Fibroblast of lung (primary cell): ENCODE results near the gene CCDC192. TPM values are rescaled to one million over a fixed set of nuclear protein-coding genes. Genes with fewer than 3 reads are reported as not detected.

Experiments
- DNase-seq, 2 donors: peaks; one replicate each; pipeline versions ENCODE4 v3.0.0 to v3.0.0-alpha.2; 2010; ENCODE audit warnings: low read depth in 2 of 2
- H2AFZ ChIP-seq: 2 replicates; pipeline ENCODE4 v1.5.1; 2012; ENCODE audit warnings: low read length, control low read depth, inconsistent platforms
- H3K27ac ChIP-seq: 2 replicates; pipeline ENCODE4 v1.5.1; 2011; ENCODE audit warnings: low read length, control low read depth; ENCODE audit not compliant: insufficient read depth
- H3K27me3 ChIP-seq: 2 replicates; pipeline ENCODE4 v1.5.1; 2011; ENCODE audit warnings: mild to moderate bottlenecking, low read length; ENCODE audit not compliant: control insufficient read depth, insufficient read depth
- H3K36me3 ChIP-seq: 2 replicates; pipeline ENCODE4 v1.5.1; 2011; ENCODE audit warnings: low read length; ENCODE audit not compliant: control insufficient read depth, insufficient read depth
- H3K4me1 ChIP-seq: 2 replicates; pipeline ENCODE4 v1.5.1; 2011; ENCODE audit warnings: low read length; ENCODE audit not compliant: control insufficient read depth, insufficient read depth; ENCODE audit errors: extremely low read depth
- H3K4me2 ChIP-seq: 2 replicates; pipeline ENCODE4 v1.5.1; 2011; ENCODE audit warnings: low read length, control low read depth; ENCODE audit not compliant: insufficient read depth; ENCODE audit errors: extremely low read depth
- H3K4me3 ChIP-seq, 4 experiments: fragments of 200-600 bp in 1 of 4; sonication (generic) in 1 of 4; replicated peaks in 1 of 4; 2 replicates each; pipeline ENCODE4 v1.5.1; 2011 to 2016; ENCODE audit warnings: low read length in 4 of 4, low read depth in 3 of 4, mild to moderate bottlenecking in 3 of 4, control low read depth in 2 of 4, inconsistent platforms in 1 of 4, mixed read lengths in 1 of 4; ENCODE audit not compliant: insufficient read depth in 1 of 4; ENCODE audit errors: control extremely low read depth in 1 of 4
- H3K79me2 ChIP-seq: 2 replicates; pipeline ENCODE4 v1.5.1; 2012; ENCODE audit warnings: mild to moderate bottlenecking, low read length, inconsistent platforms; ENCODE audit not compliant: control insufficient read depth, insufficient read depth
- H3K9ac ChIP-seq: 2 replicates; pipeline ENCODE4 v1.5.1; 2011; ENCODE audit warnings: mild to moderate bottlenecking, low read length, control low read depth; ENCODE audit not compliant: insufficient read depth
- H3K9me3 ChIP-seq: 2 replicates; pipeline ENCODE4 v1.5.1; 2012; ENCODE audit warnings: low read depth, low read length; ENCODE audit not compliant: control insufficient read depth, insufficient read depth
- H4K20me1 ChIP-seq: 2 replicates; pipeline ENCODE4 v1.5.1; 2011; ENCODE audit warnings: low read length; ENCODE audit not compliant: control insufficient read depth, insufficient read depth; ENCODE audit errors: extremely low read depth
- CTCF ChIP-seq, 2 donors: IDR thresholded peaks in 1 of 2; conservative IDR thresholded peaks in 1 of 2; 1 replicate in 1 of 2; 2 replicates in 1 of 2; pipeline ENCODE4 v1.5.1; 2011 to 2012; ENCODE audit warnings: low read length in 2 of 2, control low read depth in 1 of 2, inconsistent platforms in 1 of 2, low read depth in 1 of 2, mild to moderate bottlenecking in 1 of 2
- EZH2 ChIP-seq: IDR thresholded peaks from 2 replicates; pipeline ENCODE4 v1.5.1; 2012; ENCODE audit warnings: low read length, control low read depth, mild to moderate bottlenecking; ENCODE audit errors: missing control alignments
- polyA plus RNA-seq, 2 donors: library from polyadenylated mRNA; depleted of rRNA in 1 of 2; stranded (reverse) in 1 of 2; unstranded in 1 of 2; fragments of >200 nt; gene quantifications; 2 replicates each; pipeline ENCODE4 v1.2.1, GENCODE V29; 2011 to 2012; ENCODE audit warnings: missing spikeins in 1 of 2
- total RNA-seq: library from RNA; depleted of rRNA; stranded (reverse); fragments of >200 nt; gene quantifications from 2 replicates; pipeline ENCODE4 v1.2.1, GENCODE V29; 2014

The CCDC192 gene
- total and polyA plus RNA-seq, 2 donors (not counting 1 experiment from before 2014, with no cell fraction given): not detected

- Histone ChIP-seq H4K20me1 (no peaks in the 10 kb centered on the region), H3K9ac (no peak overlapping the region), H3K4me3 (no peak overlapping the region), H3K27me3 (no peaks in the 10 kb centered on the region), H3K27ac (no peak overlapping the region), H3K9me3 (no peaks in the 10 kb centered on the region), H2AFZ (no peak overlapping the region), H3K4me1 (peaks cover 4% of the 10 kb centered on the region), H3K4me2 (no peak overlapping the region), H3K79me2 (no peaks in the 10 kb centered on the region), H3K36me3 (no peaks in the 10 kb centered on the region)
- no peak for DNase-seq
- no peak for TF ChIP-seq CTCF (conservative IDR thresholded peaks at IDR 0.05 in 1 of 2, IDR thresholded peaks at IDR 0.05 in 1 of 2; ENCODE audit: low read depth in 1 of 2, low read length in 2 of 2)
- no peak for TF ChIP-seq EZH2
These were observed 258.0 kb downstream of the CCDC192 start for GRCh38 chr5:127961006-127961762.

GRCh38 chr5:127961763-127962145, 258.6 kb downstream of the CCDC192 start:
- no peak overlapping the region for H3K9ac ChIP-seq
- no peaks in the 10 kb centered on the region for H3K36me3 ChIP-seq

GRCh38 chr5:127962491-127962890, 259.3 kb downstream of the CCDC192 start:
- DNase-seq: no peak
- no peak overlapping the region for H2AFZ ChIP-seq
- no peak overlapping the region for H3K4me3 ChIP-seq
- H3K27me3 ChIP-seq: no peaks in the 10 kb centered on the region
- H3K4me1 ChIP-seq: peaks cover 4% of the 10 kb centered on the region
- H3K79me2 ChIP-seq: no peaks in the 10 kb centered on the region
- no peak for TF ChIP-seq CTCF (conservative IDR thresholded peaks at IDR 0.05 in 1 of 2, IDR thresholded peaks at IDR 0.05 in 1 of 2; ENCODE audit: low read depth in 1 of 2, low read length in 2 of 2)
- no peaks in the 10 kb centered on the region for H3K9me3 ChIP-seq
- H3K27ac ChIP-seq: no peak overlapping the region
- H3K36me3 ChIP-seq: no peaks in the 10 kb centered on the region
- no peaks in the 10 kb centered on the region for H4K20me1 ChIP-seq
- no peak overlapping the region for H3K4me2 ChIP-seq
- no peak overlapping the region for H3K9ac ChIP-seq

More at GRCh38 chr5:127961763-127962145, 258.6 kb downstream of the CCDC192 start:
- Histone ChIP-seq H3K4me3 (no peak overlapping the region), H4K20me1 (no peaks in the 10 kb centered on the region), H2AFZ (no peak overlapping the region), H3K79me2 (no peaks in the 10 kb centered on the region), H3K9me3 (no peaks in the 10 kb centered on the region), H3K27me3 (no peaks in the 10 kb centered on the region), H3K4me2 (no peak overlapping the region), H3K4me1 (peaks cover 4% of the 10 kb centered on the region), H3K27ac (no peak overlapping the region)
- DNase-seq: no peak
- no peak for TF ChIP-seq CTCF (conservative IDR thresholded peaks at IDR 0.05 in 1 of 2, IDR thresholded peaks at IDR 0.05 in 1 of 2; ENCODE audit: low read depth in 1 of 2, low read length in 2 of 2)
- no peak for TF ChIP-seq EZH2
